Spleen (tissue), 11 donors: Measurements from ENCODE around the gene C1QTNF12. TPM values are rescaled to one million over a fixed set of nuclear protein-coding genes. Genes with fewer than 3 reads are reported as not detected.

Experiments used
- DNase-seq: peaks from one replicate; pipeline ENCODE4 v3.0.0-alpha.2; 2020
- H3K27ac ChIP-seq, 8 donors: fragments of 200-600 bp; sonication (generic) in 7 of 8; 1 replicate in 4 of 8; 2 replicates in 4 of 8; pipeline versions ENCODE4 v1.5.0 to v1.8.0; 2016 to 2021; ENCODE audit warnings: inconsistent platforms in 4 of 8, mild to moderate bottlenecking in 4 of 8, moderate library complexity in 1 of 8
- H3K27me3 ChIP-seq, 7 donors: fragments of 200-600 bp; sonication (generic) in 6 of 7; replicated peaks in 1 of 7; 1 replicate in 4 of 7; 2 replicates in 3 of 7; pipeline versions ENCODE4 v1.5.0 to v1.8.0; 2016 to 2021; ENCODE audit warnings: inconsistent platforms in 3 of 7, mild to moderate bottlenecking in 1 of 7
- H3K36me3 ChIP-seq, 6 donors: fragments of 200-600 bp; sonication (generic) in 5 of 6; 1 replicate in 4 of 6; 2 replicates in 2 of 6; pipeline versions ENCODE4 v1.5.0 to v1.8.0; 2016 to 2021; ENCODE audit warnings: inconsistent platforms in 2 of 6
- H3K4me1 ChIP-seq, 6 donors: fragments of 200-600 bp; sonication (generic) in 5 of 6; 1 replicate in 3 of 6; 2 replicates in 3 of 6; pipeline versions ENCODE4 v1.5.0 to v1.8.0; 2016 to 2021; ENCODE audit warnings: inconsistent platforms in 3 of 6
- H3K4me3 ChIP-seq, 8 donors: fragments of 200-600 bp; sonication (generic) in 7 of 8; 1 replicate in 4 of 8; 2 replicates in 4 of 8; pipeline versions ENCODE4 v1.5.0 to v1.8.0; 2016 to 2021; ENCODE audit warnings: inconsistent platforms in 4 of 8, mild to moderate bottlenecking in 4 of 8, moderate library complexity in 2 of 8
- H3K9me3 ChIP-seq, 8 donors: fragments of 200-600 bp; sonication (generic) in 7 of 8; 1 replicate in 4 of 8; 2 replicates in 4 of 8; pipeline versions ENCODE4 v1.5.0 to v1.8.0; 2016 to 2021; ENCODE audit warnings: inconsistent platforms in 4 of 8
- CTCF ChIP-seq, 11 experiments: fragments of 200-600 bp in 7 of 11; fragments of 450-650 bp in 4 of 11; sonication (generic) in 4 of 11; IDR thresholded peaks in 8 of 11; conservative IDR thresholded peaks in 3 of 11; 1 replicate in 7 of 11; 2 replicates in 4 of 11; pipeline versions ENCODE4 v1.4.0 to v1.8.0; 2016 to 2021; ENCODE audit warnings: antibody characterized with exemption in 11 of 11, inconsistent platforms in 4 of 11, mild to moderate bottlenecking in 1 of 11
- POLR2A ChIP-seq, 3 donors: fragments of 450-650 bp; IDR thresholded peaks; one replicate each; pipeline ENCODE4 v1.5.1; 2017; ENCODE audit warnings: antibody characterized with exemption in 3 of 3, mild to moderate bottlenecking in 1 of 3
- POLR2AphosphoS5 ChIP-seq, 3 donors: sonication (generic); formaldehyde crosslinking; IDR thresholded peaks; one replicate each; pipeline ENCODE4 v1.5.1; 2017; ENCODE audit warnings: antibody characterized with exemption in 3 of 3
- WGBS, 5 donors: extraction: QIAGEN DNeasy Blood & Tissue Kit in 3 of 5; methylation state at CpG; one replicate each; pipeline versions ENCODE4 v1.1.5 to v1.1.7; 2013 to 2018; 5-methylcytosine and 5-hydroxymethylcytosine counted together
- intact Hi-C: fragments of 100-400 bp; cut with DNase I; formaldehyde crosslinking; loops from one replicate; pipeline ENCODE4 v1.15.0; 2023; ENCODE audit warnings: low total_unique reads
- polyA plus RNA-seq, 3 donors: library from polyadenylated mRNA; stranded (reverse); fragments of 200-250 nt; gene quantifications; one replicate each; pipeline ENCODE4 v1.2.1, GENCODE V29; 2013
- total RNA-seq, 7 donors: library from RNA; depleted of rRNA in 3 of 7; stranded (reverse); fragments of >200 nt in 3 of 7; fragmentation: NEBNext Ultra II Directional in 4 of 7; extraction: Animal tissue kit (Norgen Biotek cat#: 25700) in 4 of 7; gene quantifications; one replicate each; pipeline versions ENCODE4 v1.1.0 to v1.2.1, GENCODE V29; 2016 to 2021
- donor health status: healthy with polysubstance abuse.
- donor health status: DM: no; HTN: no; CAD: no; lungs with moderate emphysema.
- donor health status: DM: no; HTN: no; CAD: no.
- donor health status: Bipolar disorder and iron deficiency.
- donor health status: healthy.
- donor health status: DM: no; HTN: no; CAD: no.
- donor health status: DM: yes; HTN: yes; CAD: no.

The C1QTNF12 gene
- total and polyA plus RNA-seq, 10 donors, result 0.87 to 5.5 (median 1.4) TPM; not detected in 3

DNA sequence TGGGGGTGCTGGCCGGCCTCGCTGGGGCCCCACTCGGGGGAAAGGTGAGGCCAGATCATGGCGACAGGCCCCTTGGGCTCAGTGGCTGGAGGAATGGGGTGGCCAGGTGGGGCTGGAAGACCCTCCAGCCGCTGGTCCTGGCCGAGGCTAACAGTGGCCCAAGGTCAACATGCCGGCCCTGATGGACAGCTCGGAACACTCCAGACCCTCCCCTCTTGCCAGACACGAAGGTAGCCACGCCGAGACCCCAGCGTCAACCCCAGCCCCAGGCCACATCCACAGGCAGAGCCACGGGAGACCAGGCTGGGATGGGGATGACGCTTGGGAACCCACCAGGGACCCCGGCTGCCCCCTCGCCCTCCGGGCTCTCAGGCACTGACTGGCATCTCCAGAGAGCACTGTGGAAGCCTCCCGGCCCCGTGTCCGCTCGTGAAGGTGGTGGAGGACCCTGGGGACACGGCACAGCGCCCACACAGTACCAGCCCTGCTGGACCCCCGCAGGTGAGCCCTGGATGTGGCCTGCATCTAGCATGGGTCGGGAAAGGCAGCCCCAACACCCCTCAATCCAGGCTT, 905 bp upstream of the C1QTNF12 start:
- H3K36me3 ChIP-seq, result peaks cover 0 to 11% (median 4%) of the 10 kb centered on the region in 6 donors
- H3K4me3 ChIP-seq, result no peak overlapping the region
- WGBS, 5 donors, result 68 to 79% (median 71%) methylated on average over 8 to 25 of the region's 25 CpGs
- H3K27me3 ChIP-seq, result peaks cover 0 to 52% (median 29%) of the 10 kb centered on the region in 7 donors
- H3K4me1 ChIP-seq, result peaks cover 3 to 50% (median 24%) of the 10 kb centered on the region in 6 donors
- H3K9me3 ChIP-seq, result no peaks in the 10 kb centered on the region
- DNase-seq, result no peak
- H3K27ac ChIP-seq, result no peak overlapping the region
- TF ChIP-seq POLR2A (IDR thresholded peaks at IDR 0.05), result no peak
- TF ChIP-seq POLR2AphosphoS5 (IDR thresholded peaks at IDR 0.05), result peak in 1 of 3 donors; percentile 28
- no peak for TF ChIP-seq CTCF (IDR thresholded peaks at IDR 0.05 in 8 of 11, conservative IDR thresholded peaks at IDR 0.05 in 3 of 11)
- intact Hi-C loops, result no loop called here

DNA sequence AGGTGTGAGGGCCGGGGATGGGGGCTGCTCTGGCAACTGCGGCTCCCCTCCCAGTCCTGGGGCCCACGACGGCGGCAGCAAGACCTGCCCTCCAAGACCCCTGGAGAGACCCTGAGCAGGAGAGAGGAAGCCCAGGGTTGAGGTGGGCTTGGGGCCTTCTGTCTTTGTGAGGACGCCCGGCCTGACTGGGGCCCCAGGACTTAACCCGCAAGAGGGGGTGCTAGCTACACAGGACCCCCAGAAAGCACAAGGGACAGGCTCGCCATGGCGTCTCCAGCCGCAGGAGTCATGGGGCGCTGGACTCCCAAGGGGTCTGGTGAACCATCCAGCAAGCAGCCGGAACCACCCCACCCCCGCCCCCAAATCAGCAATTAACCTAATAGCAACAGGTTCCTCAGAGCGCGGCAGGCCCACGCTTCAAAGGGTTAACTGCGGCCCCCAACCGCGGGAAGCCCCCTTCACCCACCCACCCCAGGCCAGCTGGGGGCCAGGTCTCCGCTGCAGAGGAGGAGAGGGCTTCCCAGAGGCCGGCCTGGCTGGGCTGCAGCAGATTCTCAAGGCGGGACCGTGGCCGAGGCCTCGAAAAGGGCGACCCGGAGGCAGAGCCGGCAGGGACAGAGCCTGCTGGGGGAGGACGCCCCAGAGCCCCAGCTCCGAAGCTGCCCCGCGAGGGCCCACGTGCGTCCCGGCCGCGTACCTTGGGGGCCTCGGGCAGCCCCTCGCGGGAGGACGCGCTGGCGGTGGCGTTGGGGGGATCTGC, 525 bp downstream of the C1QTNF12 start:
- intact Hi-C loops, result no loop called here
- H3K27me3 ChIP-seq, result peaks cover 0 to 66% (median 32%) of the 10 kb centered on the region in 7 donors
- peak overlapping the region in 1 of 8 donors; percentile 33 for H3K4me3 ChIP-seq
- no peaks in the 10 kb centered on the region for H3K9me3 ChIP-seq
- H3K36me3 ChIP-seq, result no peaks in the 10 kb centered on the region
- DNase-seq, result no peak
- H3K4me1 ChIP-seq, result peaks cover 3 to 41% (median 20%) of the 10 kb centered on the region in 6 donors
- no peak for TF ChIP-seq POLR2A (IDR thresholded peaks at IDR 0.05)
- TF ChIP-seq CTCF (IDR thresholded peaks at IDR 0.05 in 8 of 11, conservative IDR thresholded peaks at IDR 0.05 in 3 of 11), result no peak
- no peak for TF ChIP-seq POLR2AphosphoS5 (IDR thresholded peaks at IDR 0.05)
- no peak overlapping the region for H3K27ac ChIP-seq
- 30 to 71% (median 36%) methylated on average over 13 to 45 of the region's 45 CpGs for WGBS, 5 donors

- peaks cover 0 to 34% (median 13%) of the 10 kb centered on the region in 6 donors for H3K4me1 ChIP-seq
- no peak overlapping the region for H3K4me3 ChIP-seq
- no peaks in the 10 kb centered on the region for H3K9me3 ChIP-seq
- H3K36me3 ChIP-seq, result no peaks in the 10 kb centered on the region
- intact Hi-C loops, result no loop called here
- peaks cover 0 to 73% (median 35%) of the 10 kb centered on the region in 7 donors for H3K27me3 ChIP-seq
- no peak for DNase-seq
- WGBS, 5 donors, result 70 to 90% (median 78%) methylated on average over 9 to 23 of the region's 23 CpGs
- H3K27ac ChIP-seq, result no peak overlapping the region
- TF ChIP-seq POLR2A (IDR thresholded peaks at IDR 0.05), result no peak
- TF ChIP-seq POLR2AphosphoS5 (IDR thresholded peaks at IDR 0.05), result no peak
- no peak for TF ChIP-seq CTCF (IDR thresholded peaks at IDR 0.05 in 8 of 11, conservative IDR thresholded peaks at IDR 0.05 in 3 of 11)
Observed at GRCh38 chr1:1245178-1245816, 1.2 kb downstream of the C1QTNF12 start.
